Fibroblast of pulmonary artery (primary cell): ENCODE data around the gene NFYA.

ENCODE experiments used
- DNase-seq: peaks from one replicate; pipeline ENCODE4 v3.0.0-alpha.2; 2010; ENCODE audit warnings: low read depth
- H3K4me3 ChIP-seq: replicated peaks from 2 replicates; pipeline ENCODE4 v1.5.1; 2011; ENCODE audit warnings: low read depth, mild to moderate bottlenecking, control low read depth, low read length, moderate library complexity
- CTCF ChIP-seq: IDR thresholded peaks from 2 replicates; pipeline ENCODE4 v1.5.1; 2011; ENCODE audit warnings: mild to moderate bottlenecking, control low read depth, low read length, inconsistent platforms; ENCODE audit errors: missing control alignments

Gene NFYA

DNA sequence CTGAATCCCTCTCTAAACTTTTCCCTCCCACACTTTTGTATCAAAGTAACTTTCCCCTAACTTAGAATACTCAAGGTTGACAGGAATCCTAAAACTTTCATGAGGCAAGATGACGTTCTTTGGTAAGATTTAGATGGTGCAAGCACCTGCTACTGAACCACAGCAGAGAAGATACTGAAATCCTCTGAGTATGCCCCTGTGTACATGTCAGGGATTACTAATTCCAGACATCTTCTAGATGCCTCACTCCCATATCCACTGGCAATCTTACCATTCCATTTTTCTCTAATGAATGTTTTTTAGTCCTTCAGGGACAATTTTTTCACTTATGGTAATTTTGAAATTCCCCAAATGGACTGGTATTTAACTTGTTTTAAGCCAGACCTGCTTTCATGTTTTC lies 10.7 kb upstream of the NFYA start:
- TF ChIP-seq CTCF, result no peak
- H3K4me3 ChIP-seq, result no peak overlapping the region
- no peak for DNase-seq

DNA sequence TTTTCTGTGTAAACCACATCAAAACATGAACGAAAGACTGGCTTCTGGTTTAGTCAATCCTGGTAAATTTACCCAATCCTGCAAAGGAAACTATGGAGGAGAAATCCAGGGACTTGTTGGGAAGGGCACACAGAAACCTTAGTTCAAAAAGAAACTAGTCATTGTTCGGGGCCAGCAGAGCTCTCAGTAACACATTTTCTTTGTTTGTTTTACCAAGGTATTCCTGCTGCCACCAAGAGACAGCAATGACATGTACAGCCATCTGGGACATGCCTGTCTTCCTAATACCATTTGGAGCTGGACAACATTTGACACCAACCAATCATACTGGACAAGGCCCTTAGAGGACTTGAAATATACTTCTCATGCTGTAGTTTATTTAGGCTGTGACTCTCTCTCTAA lies 8.9 kb upstream of the NFYA start:
- H3K4me3 ChIP-seq, result no peak overlapping the region
- TF ChIP-seq CTCF, result no peak
- DNase-seq, result no peak

GRCh38 chr6:41064841-41065240 lies 7.9 kb upstream of the NFYA start:
- H3K4me3 ChIP-seq, result no peak overlapping the region
- DNase-seq, result no peak
- TF ChIP-seq CTCF, result no peak

DNA sequence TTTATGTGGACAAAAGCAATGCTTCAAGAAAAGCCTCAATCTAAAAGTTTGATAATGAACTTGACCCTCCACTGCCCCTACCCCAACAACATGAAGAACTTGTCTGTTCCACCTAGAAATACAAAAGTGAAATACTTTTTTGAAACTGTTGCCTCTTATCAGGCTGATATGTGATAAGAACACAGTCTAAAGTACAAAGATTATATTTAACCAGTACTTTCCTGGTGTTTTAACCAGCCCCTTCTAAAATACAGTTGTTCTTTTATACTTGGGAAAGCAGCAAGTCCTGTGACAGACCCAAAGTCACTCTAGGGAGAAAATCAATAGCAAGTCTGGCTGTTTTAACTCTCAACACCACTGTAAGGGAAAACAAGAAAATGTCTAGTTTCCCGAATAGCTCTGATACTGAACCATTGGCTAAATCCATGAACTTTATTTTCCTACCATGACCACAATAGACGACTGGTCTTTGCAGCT lies 7.2 kb upstream of the NFYA start:
- no peak overlapping the region for H3K4me3 ChIP-seq
- no peak for TF ChIP-seq CTCF
- DNase-seq, result no peak

GRCh38 chr6:41066867-41067304 lies 5.9 kb upstream of the NFYA start:
- peak; percentile 89 for DNase-seq
- peak; percentile 81 for TF ChIP-seq CTCF

DNA sequence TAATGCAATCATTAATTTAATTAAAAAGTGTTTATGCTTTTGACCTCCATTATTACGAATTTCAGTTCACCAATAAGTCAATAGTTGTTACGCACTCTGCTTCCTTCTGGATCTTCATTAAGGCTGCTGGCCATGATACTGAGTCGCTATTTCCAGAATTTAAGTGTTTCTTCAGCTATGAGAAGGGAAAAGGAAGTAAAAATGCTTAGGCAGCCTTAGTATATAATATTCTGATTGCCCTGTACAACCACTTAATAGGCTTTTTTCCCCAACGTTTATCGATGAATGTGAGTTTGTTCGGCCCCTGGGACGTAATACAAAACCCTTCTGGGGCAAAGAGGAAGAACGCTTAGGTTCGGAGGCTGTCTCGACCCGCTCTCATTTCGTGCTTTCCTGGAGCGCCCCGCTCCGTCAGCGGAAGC lies 1.3 kb upstream of the NFYA start:
- peak overlapping the region; percentile 82 for H3K4me3 ChIP-seq
- peak; percentile 8 for TF ChIP-seq CTCF
- DNase-seq, result no peak

More at GRCh38 chr6:41066867-41067304, 5.9 kb upstream of the NFYA start:
- no peak overlapping the region for H3K4me3 ChIP-seq

DNA sequence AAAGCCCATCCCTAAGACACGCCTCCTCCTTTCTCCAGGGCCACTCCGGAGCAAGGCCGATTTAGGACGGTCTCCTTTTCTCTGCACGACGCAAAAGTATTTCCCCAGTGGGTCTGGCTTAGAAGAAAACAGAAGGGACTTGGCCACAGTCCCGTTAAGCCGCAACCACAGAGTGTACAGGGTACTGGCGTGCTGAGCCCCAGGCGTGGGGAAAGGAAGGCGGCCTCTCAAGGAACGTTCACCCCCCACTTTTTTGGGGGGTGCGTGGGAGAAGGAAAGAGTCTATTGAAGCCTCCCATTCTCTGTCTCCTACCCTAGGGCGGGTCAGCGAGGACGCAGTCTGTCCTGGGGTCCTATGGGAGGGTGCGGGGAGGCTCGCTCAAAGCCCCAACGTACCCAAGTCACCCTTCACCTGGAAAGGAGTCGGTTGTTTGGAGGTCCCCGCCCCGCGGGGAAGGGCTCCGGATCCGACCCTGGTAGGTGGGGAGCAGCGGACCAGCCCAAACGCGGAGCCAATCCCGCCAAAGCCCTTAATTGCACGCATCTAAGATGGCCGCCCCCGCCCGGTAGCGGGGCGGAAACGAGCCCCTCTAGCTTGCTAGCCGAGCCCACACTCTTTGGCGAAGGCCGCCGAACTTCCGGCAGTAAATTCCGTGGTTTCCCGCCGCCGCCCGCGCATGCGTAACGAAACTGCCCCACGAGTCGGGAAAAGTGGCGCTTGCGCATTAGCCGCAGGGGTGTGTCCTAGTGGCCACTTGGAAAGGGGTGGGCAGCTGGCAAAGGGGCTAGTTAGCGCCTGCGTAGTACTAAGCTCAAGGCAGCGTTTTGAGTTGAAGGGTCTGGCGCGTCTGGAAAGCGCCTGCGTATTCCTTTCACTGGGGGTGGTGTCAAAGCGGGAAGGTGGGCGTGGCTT lies 595 bp upstream of the NFYA start, which contains the start of gene OARD1:
TSS of gene OARD1 (minus strand) at position 434 of the 913 bp plus-strand sequence. CDS start 722 bp downstream, outside the sequence.
- peak within 1 kb of the TSS; percentile 82 for H3K4me3 ChIP-seq
- DNase-seq, result peak; percentile 100
- TF ChIP-seq CTCF, result no peak
